NCI-H2196 treated with DMSO at 0.1 percent for 48 hours (cell line): ENCODE data around the gene MTFR2.

ENCODE experiments used
- DNase-seq: peaks from one replicate; lab custom pipeline; 2025; ENCODE audit not compliant: unreplicated experiment; lab: John Stamatoyannopoulos, UW

The MTFR2 gene

DNA sequence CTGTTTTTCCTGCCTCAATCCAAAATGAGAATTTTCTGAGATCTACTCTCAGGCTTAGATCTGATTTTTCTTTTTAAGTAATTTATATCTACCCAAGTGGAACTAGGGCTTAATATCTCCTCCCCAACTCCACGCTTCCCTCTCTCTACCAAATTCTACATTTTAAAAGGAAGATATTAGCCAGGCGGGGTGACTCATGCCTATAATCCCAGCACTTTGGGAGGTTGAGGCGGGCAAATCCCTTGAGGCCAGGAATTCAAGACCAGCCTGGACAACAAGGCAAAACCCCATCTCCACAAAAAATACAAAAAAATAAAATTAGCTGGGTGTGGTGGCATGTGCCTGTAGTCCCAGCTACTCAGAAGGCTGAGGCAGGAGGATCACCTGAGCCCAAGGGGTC lies 61.0 kb downstream of the MTFR2 start:
- no peak for DNase-seq

DNA sequence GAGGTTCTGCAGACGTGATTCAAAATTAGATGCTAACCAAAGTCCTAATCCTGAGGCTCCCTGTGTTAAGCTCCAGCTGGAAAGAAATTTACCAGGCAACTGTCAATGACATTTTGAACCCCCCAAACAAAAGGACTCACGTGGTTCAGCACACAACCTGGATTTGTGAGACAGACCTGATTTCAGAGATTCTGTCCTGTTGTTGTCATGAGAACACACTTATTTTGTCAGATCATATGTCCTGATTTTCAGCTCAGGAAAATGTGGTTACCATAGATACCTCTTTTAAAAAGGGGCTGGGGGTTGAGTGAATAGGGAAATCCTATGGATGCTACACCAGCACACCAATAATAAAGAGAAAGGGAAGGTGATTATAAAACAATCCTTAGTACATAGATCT lies 61.6 kb downstream of the MTFR2 start:
- DNase-seq, result no peak

DNA sequence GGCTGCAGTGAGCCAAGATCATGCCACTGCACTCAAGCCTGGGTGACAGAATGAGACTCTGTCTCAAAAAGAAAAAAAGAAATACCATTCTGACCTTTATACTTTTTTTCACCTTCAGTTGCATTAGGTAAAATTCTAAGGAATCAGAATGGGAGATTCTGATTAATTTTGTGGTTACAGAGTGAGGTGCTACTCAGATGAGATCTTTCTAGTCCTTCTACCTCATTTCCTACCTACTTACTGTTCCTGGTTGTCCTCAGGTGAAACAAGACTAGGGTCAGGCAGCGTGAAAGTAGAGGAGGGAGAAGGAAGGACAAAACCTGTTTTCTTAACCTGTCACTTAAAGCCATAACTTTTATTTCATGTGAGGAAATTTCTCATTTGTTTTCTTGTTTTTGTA lies 63.7 kb downstream of the MTFR2 start:
- no peak for DNase-seq

DNA sequence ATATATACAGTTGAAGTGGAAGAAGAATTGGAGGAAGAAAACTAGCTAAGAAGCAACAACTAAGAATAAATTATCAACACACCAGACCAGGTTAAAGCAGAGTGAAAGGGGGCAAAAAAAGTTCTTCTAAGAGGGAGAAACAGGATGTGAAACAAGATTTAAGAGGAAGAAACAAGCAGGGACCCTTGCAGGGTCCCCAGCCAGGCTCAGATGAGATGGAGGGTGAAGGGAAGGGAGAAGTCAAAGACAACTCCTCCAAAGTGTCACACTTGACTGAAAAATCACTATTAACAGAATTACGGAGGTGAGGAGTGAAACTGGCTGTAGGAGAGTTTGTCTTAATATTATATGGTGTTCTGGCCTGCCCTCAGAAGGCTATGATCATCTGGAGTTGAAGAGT lies 65.4 kb downstream of the MTFR2 start:
- no peak for DNase-seq

DNA sequence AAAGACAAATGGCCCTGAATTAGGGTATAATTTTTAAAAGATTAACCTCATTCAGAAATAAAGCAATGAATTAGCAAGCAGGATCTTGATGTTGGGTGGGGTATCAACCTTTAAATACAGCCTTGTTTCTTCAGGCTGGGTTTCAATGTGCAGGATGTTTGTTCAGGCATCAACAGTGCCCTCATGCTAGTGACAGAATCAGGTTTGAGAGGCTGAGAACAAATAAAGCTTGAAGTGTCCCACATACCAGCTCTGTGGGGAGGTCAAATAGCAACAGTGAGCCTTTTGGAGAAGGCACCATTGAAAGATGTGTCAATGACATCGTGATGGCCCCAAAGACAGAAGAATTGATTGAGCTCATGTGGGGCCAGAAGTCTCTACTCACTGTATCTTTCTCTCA lies 68.2 kb downstream of the MTFR2 start:
- DNase-seq, result no peak

DNA sequence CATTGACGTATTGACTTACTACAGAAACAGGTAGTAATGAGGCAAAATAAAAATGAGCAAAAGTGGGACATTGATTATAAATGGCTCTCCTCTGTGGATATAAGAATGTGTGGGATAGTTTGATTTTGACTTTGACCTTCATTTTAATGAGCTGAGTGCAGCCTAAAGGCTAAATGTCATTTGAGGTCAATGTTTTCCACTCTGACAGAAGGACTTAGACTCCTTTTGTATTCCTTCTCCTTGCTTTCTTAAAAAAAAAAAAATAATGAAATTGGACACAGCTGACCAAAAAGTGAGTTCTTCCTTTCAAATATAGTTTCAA lies 68.6 kb downstream of the MTFR2 start:
- no peak for DNase-seq
